Sigmoid colon (tissue), 7 donors: Measurements from ENCODE around the gene LYPD6B. TPM values are rescaled to one million over a fixed set of nuclear protein-coding genes. Genes with fewer than 3 reads are reported as not detected.
A peak's percentile ranks its signal among the peaks of the same experiment; 100 is the strongest.

Experiments
- DNase-seq: peaks from one replicate; pipeline ENCODE4 v3.0.0-alpha.2; 2019
- H3K27ac ChIP-seq, 4 donors: fragments of 200-600 bp; sonication (generic); one replicate each; pipeline ENCODE4 v1.5.1; 2016 to 2019; ENCODE audit warnings: mild to moderate bottlenecking in 1 of 4
- H3K27me3 ChIP-seq, 3 donors: fragments of 200-600 bp; sonication (generic); one replicate each; pipeline ENCODE4 v1.5.1; 2019; ENCODE audit warnings: mild to moderate bottlenecking in 1 of 3
- H3K36me3 ChIP-seq, 4 donors: fragments of 200-600 bp; sonication (generic); one replicate each; pipeline ENCODE4 v1.5.1; 2016 to 2019
- H3K4me1 ChIP-seq, 4 donors: fragments of 200-600 bp; sonication (generic); one replicate each; pipeline ENCODE4 v1.5.1; 2017 to 2019
- H3K4me3 ChIP-seq, 4 donors: fragments of 200-600 bp; sonication (generic); one replicate each; pipeline ENCODE4 v1.5.1; 2017 to 2019; ENCODE audit warnings: mild to moderate bottlenecking in 2 of 4, moderate library complexity in 1 of 4
- H3K9me3 ChIP-seq, 4 donors: fragments of 200-600 bp in 3 of 4; sonication (generic) in 3 of 4; one replicate each; pipeline versions ENCODE4 v1.5.1 to v1.6.1; 2013 to 2019
- CTCF ChIP-seq, 4 experiments: fragments of 450-650 bp in 3 of 4; fragments of 200-600 bp in 1 of 4; IDR thresholded peaks; one replicate each; pipeline ENCODE4 v1.5.1; 2016 to 2019; ENCODE audit warnings: antibody characterized with exemption in 4 of 4, mild to moderate bottlenecking in 3 of 4, moderate library complexity in 2 of 4
- EP300 ChIP-seq, 4 donors: sonication (generic); formaldehyde crosslinking; IDR thresholded peaks; one replicate each; pipeline ENCODE4 v1.6.1; 2017; ENCODE audit warnings: antibody characterized with exemption in 4 of 4
- POLR2A ChIP-seq, 2 donors: fragments of 450-650 bp; IDR thresholded peaks; one replicate each; pipeline ENCODE4 v1.6.1; 2016; ENCODE audit warnings: antibody characterized with exemption in 2 of 2, mild to moderate bottlenecking in 2 of 2, moderate library complexity in 2 of 2
- POLR2AphosphoS5 ChIP-seq, 4 donors: sonication (generic); formaldehyde crosslinking; IDR thresholded peaks; one replicate each; pipeline ENCODE4 v1.6.1; 2017; ENCODE audit warnings: antibody characterized with exemption in 4 of 4
- WGBS, 2 donors: extraction: QIAGEN DNeasy Blood & Tissue Kit; methylation state at CpG; one replicate each; pipeline ENCODE4 v1.1.7; 2013; 5-methylcytosine and 5-hydroxymethylcytosine counted together
- intact Hi-C: fragments of 100-400 bp; cut with DNase I; formaldehyde crosslinking; loops from one replicate; pipeline ENCODE4 v1.15.1; 2023
- polyA plus RNA-seq, 3 donors: library from polyadenylated mRNA; stranded (reverse); fragments of 200-250 nt; gene quantifications; one replicate each; pipeline ENCODE4 v1.2.3, GENCODE V29; 2013
- total RNA-seq, 4 donors: library from RNA; depleted of rRNA; stranded (reverse); fragments of >200 nt; gene quantifications; one replicate each; pipeline ENCODE4 v1.1.0, GENCODE V29; 2016
- donor health status: healthy with polysubstance abuse.
- donor health status: Bipolar disorder and iron deficiency.
- donor health status: healthy.

LYPD6B gene
- under 1 TPM in 1 of 4 donors, not detected in 3; 0.66 TPM for total RNA-seq
- polyA plus RNA-seq = 1 to 10 TPM; 1.2 to 2.1 (median 1.8) TPM

DNA sequence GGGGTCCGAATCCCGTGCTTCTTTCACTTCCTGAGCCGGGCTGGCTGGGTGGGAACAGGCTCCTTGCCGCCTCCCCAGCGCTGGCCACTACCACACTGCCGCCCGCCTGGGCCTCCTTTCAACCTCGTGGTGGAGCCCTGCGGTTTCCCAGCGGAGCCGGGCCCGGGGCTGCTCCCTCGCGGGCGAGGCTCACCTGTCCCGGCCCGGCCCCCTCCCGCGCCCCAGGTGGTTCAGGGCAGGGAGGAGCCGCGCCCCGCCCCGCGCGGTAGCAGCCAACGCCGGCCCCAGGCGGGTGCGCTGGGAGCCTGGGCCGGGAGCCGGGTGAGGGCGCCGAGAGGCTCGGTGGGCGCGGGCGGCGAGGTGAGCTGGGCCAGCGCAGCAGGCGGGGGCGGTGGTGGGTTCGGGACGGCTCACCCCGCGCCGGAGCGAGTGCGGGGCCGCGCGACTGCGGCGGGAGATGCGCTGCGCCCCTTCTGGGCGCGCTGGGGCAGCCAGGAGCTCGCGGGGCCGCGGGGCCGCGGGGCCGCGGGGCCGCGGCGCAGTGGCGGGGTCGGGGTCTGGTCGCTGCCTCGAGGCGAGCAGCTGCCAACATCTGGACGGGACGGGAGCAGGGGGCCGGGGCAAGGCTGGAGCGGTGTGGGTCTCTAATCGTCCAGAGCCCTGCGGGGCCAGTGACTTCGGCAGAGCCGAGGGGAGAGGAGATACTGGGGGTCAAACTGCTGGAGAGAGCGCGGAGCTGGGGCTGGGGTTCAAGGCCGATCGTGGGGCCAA, at the start of gene LYPD6B:
LYPD6B (plus strand) TSS at position 258 of the 771 bp plus-strand sequence. CDS start 92,250 bp downstream, outside the sequence.
- H3K27me3 ChIP-seq = peaks cover 7 to 44% (median 15%) of the 10 kb centered on the region in 3 donors

DNA sequence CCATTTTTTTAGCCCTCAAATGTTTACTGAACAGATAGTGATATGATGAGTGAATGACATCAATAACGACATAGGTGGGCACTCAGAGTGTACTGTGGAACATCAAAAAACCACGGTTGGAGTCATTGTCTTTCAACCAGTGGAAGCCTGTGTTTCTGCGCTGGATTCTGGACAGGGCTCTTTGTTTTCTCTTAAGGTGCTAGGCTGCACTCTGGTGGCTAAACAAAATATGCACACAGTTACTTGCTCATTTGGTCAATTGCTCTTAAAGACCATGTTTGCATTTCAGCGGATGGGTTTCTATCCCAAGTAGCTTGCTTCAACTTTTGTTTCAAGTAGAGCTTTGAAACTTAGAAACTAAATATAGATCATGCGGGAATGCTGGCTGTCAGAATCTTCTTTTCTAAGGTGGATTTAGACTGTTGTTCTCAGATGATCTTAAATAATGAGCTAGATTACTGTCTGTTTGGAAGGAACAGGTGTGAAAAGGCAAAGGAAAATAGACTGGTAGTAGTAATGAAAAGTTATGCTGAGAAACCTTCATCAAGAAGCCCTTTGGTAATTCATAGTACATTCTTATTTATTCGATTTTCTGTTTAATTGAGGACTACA, 48.5 kb upstream of the LYPD6B start:
- WGBS, 2 donors = 23 to 37% methylated on average over 6 of the region's 6 CpGs

More for the DNA sequence above, at the start of gene LYPD6B:
- intact Hi-C loops = no loop called here
- DNase-seq = no peak
- Histone ChIP-seq H3K27ac (no peak within 1 kb of the TSS), H3K4me1 (peaks cover 0 to 10% (median 7%) of the 10 kb centered on the region in 4 donors), H3K4me3 (peak within 1 kb of the TSS in 3 of 4 donors; percentile 32 to 40 (median 39)), H3K36me3 (no peaks in the 10 kb centered on the region), H3K9me3 (no peaks in the 10 kb centered on the region)
- TF ChIP-seq POLR2AphosphoS5 (IDR thresholded peaks at IDR 0.05) = no peak
- no peak for TF ChIP-seq EP300 (IDR thresholded peaks at IDR 0.05)
- no peak for TF ChIP-seq CTCF (IDR thresholded peaks at IDR 0.05)
- no peak for TF ChIP-seq POLR2A (IDR thresholded peaks at IDR 0.05)
- 1 to 2% methylated on average over 85 of the region's 85 CpGs for WGBS, 2 donors

GRCh38 chr2:148990968-148991367, 47.5 kb upstream of the LYPD6B start:
- Histone ChIP-seq H3K9me3 (no peaks in the 10 kb centered on the region), H3K4me1 (no peaks in the 10 kb centered on the region), H3K27ac (no peak overlapping the region), H3K36me3 (no peaks in the 10 kb centered on the region), H3K27me3 (no peaks in the 10 kb centered on the region), H3K4me3 (no peak overlapping the region)
- TF ChIP-seq EP300 (IDR thresholded peaks at IDR 0.05) = no peak
- TF ChIP-seq POLR2A (IDR thresholded peaks at IDR 0.05) = no peak
- no peak for TF ChIP-seq POLR2AphosphoS5 (IDR thresholded peaks at IDR 0.05)
- no peak for TF ChIP-seq CTCF (IDR thresholded peaks at IDR 0.05)
- 85 to 86% methylated on average over 6 of the region's 6 CpGs for WGBS, 2 donors
- no peak for DNase-seq
- intact Hi-C loops = no loop called here

More for the DNA sequence above, 48.5 kb upstream of the LYPD6B start:
- no peak for DNase-seq
- no peaks in the 10 kb centered on the region for H3K4me1 ChIP-seq
- intact Hi-C loops = loop anchor here (5.0 kb wide), 1 partner anchor 1048 kb away; no protein-coding TSS in a partner anchor
- H3K36me3 ChIP-seq = no peaks in the 10 kb centered on the region
- no peak overlapping the region for H3K4me3 ChIP-seq
- no peaks in the 10 kb centered on the region for H3K9me3 ChIP-seq
- no peak overlapping the region for H3K27ac ChIP-seq
- no peaks in the 10 kb centered on the region for H3K27me3 ChIP-seq
- TF ChIP-seq POLR2AphosphoS5 (IDR thresholded peaks at IDR 0.05) (no peak), EP300 (IDR thresholded peaks at IDR 0.05) (no peak), POLR2A (IDR thresholded peaks at IDR 0.05) (no peak), CTCF (IDR thresholded peaks at IDR 0.05) (peak in 3 of 4 experiments; percentile 69 to 80 (median 78))

DNA sequence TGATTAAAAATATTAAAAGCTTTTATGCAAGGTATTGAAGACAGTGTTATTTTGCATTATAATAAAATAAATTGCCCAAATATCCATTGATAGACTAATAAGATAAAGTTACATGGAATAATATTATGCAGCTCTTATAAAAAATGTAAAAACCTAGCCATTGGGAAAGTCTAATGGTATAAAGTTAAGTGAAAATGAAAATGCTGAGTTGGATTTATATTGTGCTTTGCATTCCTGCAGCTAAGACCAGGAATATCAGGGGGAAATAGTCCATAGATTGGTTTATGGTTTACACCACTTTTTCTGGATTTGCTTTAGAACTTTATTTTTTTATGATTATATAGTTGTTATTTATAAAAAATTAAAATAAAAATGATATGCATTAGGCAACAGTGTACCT, 46.1 kb upstream of the LYPD6B start:
- Histone ChIP-seq H3K4me3 (no peak overlapping the region), H3K27ac (no peak overlapping the region), H3K36me3 (no peaks in the 10 kb centered on the region), H3K27me3 (no peaks in the 10 kb centered on the region), H3K9me3 (no peaks in the 10 kb centered on the region), H3K4me1 (no peaks in the 10 kb centered on the region)
- no peak for TF ChIP-seq EP300 (IDR thresholded peaks at IDR 0.05)
- no peak for TF ChIP-seq POLR2AphosphoS5 (IDR thresholded peaks at IDR 0.05)
- TF ChIP-seq POLR2A (IDR thresholded peaks at IDR 0.05) = no peak
- TF ChIP-seq CTCF (IDR thresholded peaks at IDR 0.05) = no peak
- intact Hi-C loops = no loop called here
- no peak for DNase-seq
